Pancreas (tissue), 10 donors: Measurements from ENCODE around the gene RPRD2. TPM values are rescaled to one million over a fixed set of nuclear protein-coding genes. Genes with fewer than 3 reads are reported as not detected.

Experiments used
- ATAC-seq, 4 donors: fragments of 200-7000 bp; cut with Tn5 transposase; one replicate each; pipeline versions ENCODE4 v1.8.0 to v1.9.1; 2020; ENCODE audit warnings: mild to moderate bottlenecking in 4 of 4, moderate library complexity in 4 of 4
- DNase-seq, 6 donors: peaks; one replicate each; pipeline ENCODE4 v3.0.0-alpha.2; 2020
- FAIRE-seq: peaks from 2 replicates; lab custom pipeline; 2012; peaks lifted over from hg19 to GRCh38; lab: Jason Lieb, UNC
- H3K27ac ChIP-seq, 4 donors: fragments of 200-600 bp; sonication (generic); 1 replicate in 3 of 4; 2 replicates in 1 of 4; pipeline versions ENCODE4 v1.5.0 to v1.8.0; 2020
- H3K27me3 ChIP-seq, 4 donors: fragments of 200-600 bp; one replicate each; pipeline ENCODE4 v1.8.0; 2021
- H3K36me3 ChIP-seq, 3 donors: fragments of 200-600 bp; sonication (generic) in 1 of 3; one replicate each; pipeline versions ENCODE4 v1.5.0 to v1.8.0; 2020 to 2021
- H3K4me1 ChIP-seq, 3 donors: fragments of 200-600 bp; one replicate each; pipeline ENCODE4 v1.8.0; 2021
- H3K4me3 ChIP-seq, 4 donors: fragments of 200-600 bp; sonication (generic) in 2 of 4; one replicate each; pipeline versions ENCODE4 v1.5.0 to v1.8.0; 2020 to 2021
- H3K9me3 ChIP-seq, 4 donors: fragments of 200-600 bp; one replicate each; pipeline ENCODE4 v1.8.0; 2021
- WGBS, 2 donors: extraction: QIAGEN DNeasy Blood & Tissue Kit; methylation state at CpG; one replicate each; pipeline ENCODE4 v1.1.7; 2013; 5-methylcytosine and 5-hydroxymethylcytosine counted together
- intact Hi-C, 3 donors: fragments of 100-400 bp; cut with DNase I; formaldehyde crosslinking; loops; one replicate each; pipeline versions ENCODE4 v1.11.1 to v1.14.2; 2022
- polyA plus RNA-seq, 2 donors: library from polyadenylated mRNA; stranded (reverse); fragments of 200-250 nt; gene quantifications; one replicate each; pipeline ENCODE4 v1.2.3, GENCODE V29; 2013
- total RNA-seq, 6 donors: library from RNA; stranded (reverse); fragmentation: NEBNext Ultra II Directional in 4 of 6; extraction: Animal tissue kit (Norgen Biotek cat#: 25700) in 4 of 6; gene quantifications; one replicate each; pipeline versions ENCODE4 v1.2.1 to v1.2.4, GENCODE V29; 2021 to 2023
- TF ChIP-seq, protein P1 (sequence below), 4 donors: fragments of 200-600 bp; sonication (generic) in 3 of 4; IDR thresholded peaks; one replicate each; pipeline versions ENCODE4 v1.5.0 to v1.8.0; 2021; ENCODE audit warnings: antibody characterized with exemption in 4 of 4
- donor health status: healthy with polysubstance abuse.
- donor health status: DM: no; HTN: no; CAD: no; lungs with moderate emphysema.
- donor health status: DM: no; HTN: no; CAD: no.
- donor health status: control.
- donor health status: control.
- donor health status: Bipolar disorder and iron deficiency.
- donor health status: DM: yes; HTN: yes; CAD: no.
- donor health status: DM: no; HTN: no; CAD: no.
- donor health status: DM: no; HTN: no; CAD: no.
- donor health status: DM: yes; HTN: yes; CAD: no.

Gene RPRD2
- total and polyA plus RNA-seq, 8 donors, result 5.2 to 22.3 (median 14.1) TPM

DNA sequence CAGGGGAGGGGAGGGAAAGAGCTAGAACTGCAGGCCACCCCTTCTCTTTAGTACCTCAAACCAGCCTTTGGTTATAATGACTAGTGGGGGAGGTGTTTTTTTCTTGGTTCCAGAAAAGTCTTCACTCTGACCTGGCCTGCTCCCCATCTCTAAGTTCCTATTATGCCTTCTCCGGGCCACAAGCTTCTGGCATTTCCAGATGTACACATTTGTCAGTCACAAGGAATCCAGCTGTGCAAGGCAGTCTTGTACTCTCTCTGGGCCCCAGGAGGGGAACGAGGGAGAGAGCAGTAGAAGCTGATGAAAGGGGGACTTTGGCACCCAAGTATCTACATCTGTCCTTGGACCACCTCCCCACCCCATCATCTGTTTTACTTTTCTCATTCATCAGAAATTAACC is 148.9 kb downstream of the RPRD2 start:
- intact Hi-C loops, result no loop called here
- ATAC-seq (no peak), FAIRE-seq (no peak), DNase-seq (peak in 1 of 6 donors; percentile 10)
- H3K27ac ChIP-seq, result no peak overlapping the region
- H3K9me3 ChIP-seq, result no peaks in the 10 kb centered on the region
- TF ChIP-seq, protein P1, sequence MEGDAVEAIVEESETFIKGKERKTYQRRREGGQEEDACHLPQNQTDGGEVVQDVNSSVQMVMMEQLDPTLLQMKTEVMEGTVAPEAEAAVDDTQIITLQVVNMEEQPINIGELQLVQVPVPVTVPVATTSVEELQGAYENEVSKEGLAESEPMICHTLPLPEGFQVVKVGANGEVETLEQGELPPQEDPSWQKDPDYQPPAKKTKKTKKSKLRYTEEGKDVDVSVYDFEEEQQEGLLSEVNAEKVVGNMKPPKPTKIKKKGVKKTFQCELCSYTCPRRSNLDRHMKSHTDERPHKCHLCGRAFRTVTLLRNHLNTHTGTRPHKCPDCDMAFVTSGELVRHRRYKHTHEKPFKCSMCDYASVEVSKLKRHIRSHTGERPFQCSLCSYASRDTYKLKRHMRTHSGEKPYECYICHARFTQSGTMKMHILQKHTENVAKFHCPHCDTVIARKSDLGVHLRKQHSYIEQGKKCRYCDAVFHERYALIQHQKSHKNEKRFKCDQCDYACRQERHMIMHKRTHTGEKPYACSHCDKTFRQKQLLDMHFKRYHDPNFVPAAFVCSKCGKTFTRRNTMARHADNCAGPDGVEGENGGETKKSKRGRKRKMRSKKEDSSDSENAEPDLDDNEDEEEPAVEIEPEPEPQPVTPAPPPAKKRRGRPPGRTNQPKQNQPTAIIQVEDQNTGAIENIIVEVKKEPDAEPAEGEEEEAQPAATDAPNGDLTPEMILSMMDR (IDR thresholded peaks at IDR 0.05), result no peak
- no peaks in the 10 kb centered on the region for H3K27me3 ChIP-seq
- H3K36me3 ChIP-seq, result no peaks in the 10 kb centered on the region
- H3K4me1 ChIP-seq, result peaks cover 0 to 7% (median 4%) of the 10 kb centered on the region in 3 donors
- 77 to 85% methylated on average over 2 of the region's 2 CpGs for WGBS, 2 donors
- no peak overlapping the region for H3K4me3 ChIP-seq

DNA sequence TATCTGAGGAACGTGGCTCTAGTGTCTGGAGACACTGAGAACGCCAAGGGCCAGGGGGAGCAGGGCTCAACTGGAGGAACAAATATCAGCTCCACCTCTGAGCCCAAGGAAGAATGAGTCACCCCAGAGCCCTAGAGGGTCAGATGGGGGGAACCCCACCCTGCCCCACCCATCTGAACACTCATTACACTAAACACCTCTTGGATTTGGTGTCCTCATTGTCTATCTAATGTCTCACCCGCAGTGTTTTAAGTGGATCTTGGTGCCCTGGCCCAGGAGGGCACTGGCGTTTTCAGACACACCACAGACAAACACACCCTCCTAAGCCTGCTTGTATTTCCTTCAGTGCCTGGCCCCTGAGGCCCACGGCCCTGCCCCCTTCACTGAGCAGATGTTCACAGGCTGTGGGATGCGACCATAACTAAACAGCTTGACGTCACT is 149.4 kb downstream of the RPRD2 start:
- 84 to 88% methylated on average over 7 of the region's 7 CpGs for WGBS, 2 donors
- H3K9me3 ChIP-seq, result no peaks in the 10 kb centered on the region
- no peaks in the 10 kb centered on the region for H3K36me3 ChIP-seq
- H3K27ac ChIP-seq, result no peak overlapping the region
- TF ChIP-seq, protein P1 (IDR thresholded peaks at IDR 0.05), result no peak
- no peaks in the 10 kb centered on the region for H3K27me3 ChIP-seq
- no peak overlapping the region for H3K4me3 ChIP-seq
- no peak for ATAC-seq
- peaks cover 0 to 7% (median 4%) of the 10 kb centered on the region in 3 donors for H3K4me1 ChIP-seq
- DNase-seq, result peak in 1 of 6 donors; percentile 19
- no peak for FAIRE-seq
- intact Hi-C loops, result no loop called here

GRCh38 chr1:150514260-150514659 is 150.3 kb downstream of the RPRD2 start:
- H3K9me3 ChIP-seq, result no peaks in the 10 kb centered on the region
- peaks cover 0 to 7% (median 4%) of the 10 kb centered on the region in 3 donors for H3K4me1 ChIP-seq
- TF ChIP-seq, protein P1 (IDR thresholded peaks at IDR 0.05), result no peak
- intact Hi-C loops, result no loop called here
- ATAC-seq, result no peak
- WGBS, 2 donors, result 85 to 88% methylated on average over 9 of the region's 9 CpGs
- peak in 1 of 6 donors; percentile 45 for DNase-seq
- no peak overlapping the region for H3K4me3 ChIP-seq
- H3K27me3 ChIP-seq, result no peaks in the 10 kb centered on the region
- FAIRE-seq, result no peak
- H3K27ac ChIP-seq, result no peak overlapping the region
- H3K36me3 ChIP-seq, result no peaks in the 10 kb centered on the region

DNA sequence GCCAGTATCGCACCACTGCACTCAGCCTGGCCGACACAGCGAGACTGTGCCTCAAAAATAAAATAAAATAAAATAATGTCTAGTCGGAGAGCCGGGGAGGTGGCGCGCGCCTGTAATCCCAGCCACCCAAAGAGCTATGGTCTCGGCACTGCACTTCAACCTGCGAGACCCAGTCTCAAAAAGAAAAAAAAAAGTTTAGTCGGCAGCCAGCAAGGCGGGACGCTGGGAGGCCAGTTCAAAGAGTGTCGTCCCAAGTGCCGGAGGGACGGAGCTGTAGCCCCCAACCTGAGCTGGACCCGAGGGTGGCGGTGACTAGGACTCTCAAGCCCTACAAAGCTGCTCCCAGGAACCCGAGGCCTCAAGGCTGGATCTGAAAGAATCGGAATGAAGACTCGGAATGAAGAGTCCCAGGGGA is 151.0 kb downstream of the RPRD2 start:
- Histone ChIP-seq H3K9me3 (no peaks in the 10 kb centered on the region), H3K27me3 (no peaks in the 10 kb centered on the region), H3K4me1 (peaks cover 0 to 7% (median 4%) of the 10 kb centered on the region in 3 donors), H3K4me3 (peak overlapping the region; percentile 33 to 54 (median 46)), H3K27ac (peak overlapping the region; percentile 49 to 90 (median 71)), H3K36me3 (no peaks in the 10 kb centered on the region)
- WGBS, 2 donors, result 24 to 26% methylated on average over 21 of the region's 21 CpGs
- no peak for FAIRE-seq
- DNase-seq, result no peak
- TF ChIP-seq, protein P1 (IDR thresholded peaks at IDR 0.05), result no peak
- peak in 3 of 4 donors; percentile 1 to 11 (median 6) for ATAC-seq
- intact Hi-C loops, result no loop called here

DNA sequence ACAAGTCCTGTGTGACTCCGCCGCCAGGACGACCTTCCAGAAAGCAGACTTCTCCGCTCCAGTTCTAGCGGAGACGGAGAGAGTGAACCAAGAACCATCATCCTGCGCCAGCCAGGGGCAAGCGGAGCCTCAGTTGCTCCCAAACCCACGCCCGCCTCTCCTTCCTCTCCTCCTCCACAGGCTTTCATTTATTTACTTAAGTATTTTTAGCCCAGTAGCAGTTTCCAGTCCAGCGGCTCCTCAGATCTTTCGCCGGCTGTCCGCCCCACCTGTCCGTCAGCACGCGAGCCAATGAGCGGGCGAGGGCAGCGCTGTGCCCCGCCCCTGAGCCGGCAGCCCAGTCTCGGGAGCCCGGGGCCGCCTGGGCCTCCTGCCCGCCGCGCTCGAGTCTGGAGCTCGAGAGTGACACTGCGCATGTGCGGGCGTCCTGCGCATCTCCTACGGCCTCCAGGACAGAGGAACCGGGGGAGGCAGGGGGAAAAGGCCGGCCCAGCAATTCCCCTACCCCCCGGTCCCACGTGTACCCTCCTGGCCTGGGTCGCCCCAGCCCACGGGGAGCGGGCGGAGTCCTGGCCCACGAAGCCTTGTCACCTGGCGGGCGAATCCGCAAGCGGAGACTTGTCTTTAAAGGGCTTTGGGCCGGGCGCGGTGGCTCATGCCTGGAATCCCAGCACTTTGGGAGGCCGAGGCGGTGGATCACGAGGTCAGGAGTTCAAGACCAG is 151.5 kb downstream of the RPRD2 start, which contains the start of gene FALEC:
Gene FALEC, plus strand, starts transcription at position 425 of the 722 bp plus-strand sequence.
- intact Hi-C loops, result no loop called here
- H3K36me3 ChIP-seq, result no peaks in the 10 kb centered on the region
- H3K27me3 ChIP-seq, result no peaks in the 10 kb centered on the region
- no peak for FAIRE-seq
- ATAC-seq, result peak; percentile 98 to 99 (median 98)
- peak; percentile 96 to 99 (median 98) for DNase-seq
- TF ChIP-seq, protein P1 (IDR thresholded peaks at IDR 0.05), result no peak
- H3K4me1 ChIP-seq, result peaks cover 0 to 7% (median 4%) of the 10 kb centered on the region in 3 donors
- peak within 1 kb of the TSS; percentile 33 to 54 (median 46) for H3K4me3 ChIP-seq
- no peaks in the 10 kb centered on the region for H3K9me3 ChIP-seq
- peak within 1 kb of the TSS; percentile 49 to 90 (median 71) for H3K27ac ChIP-seq
- WGBS, 2 donors, result 0% methylated on average over 54 of the region's 54 CpGs
